ENCODE results near the gene C2CD4C. TPM values are rescaled to one million over a fixed set of nuclear protein-coding genes. Genes with fewer than 3 reads are reported as not detected.
"Not testable (repeated sequence)": the region's sequence is repeated elsewhere in the genome, so short reads cannot be mapped to it uniquely, and the experiment has no call there.

The C2CD4C gene
- total RNA-seq, 1 donor from 2014 or later: 5.7 TPM

DNA sequence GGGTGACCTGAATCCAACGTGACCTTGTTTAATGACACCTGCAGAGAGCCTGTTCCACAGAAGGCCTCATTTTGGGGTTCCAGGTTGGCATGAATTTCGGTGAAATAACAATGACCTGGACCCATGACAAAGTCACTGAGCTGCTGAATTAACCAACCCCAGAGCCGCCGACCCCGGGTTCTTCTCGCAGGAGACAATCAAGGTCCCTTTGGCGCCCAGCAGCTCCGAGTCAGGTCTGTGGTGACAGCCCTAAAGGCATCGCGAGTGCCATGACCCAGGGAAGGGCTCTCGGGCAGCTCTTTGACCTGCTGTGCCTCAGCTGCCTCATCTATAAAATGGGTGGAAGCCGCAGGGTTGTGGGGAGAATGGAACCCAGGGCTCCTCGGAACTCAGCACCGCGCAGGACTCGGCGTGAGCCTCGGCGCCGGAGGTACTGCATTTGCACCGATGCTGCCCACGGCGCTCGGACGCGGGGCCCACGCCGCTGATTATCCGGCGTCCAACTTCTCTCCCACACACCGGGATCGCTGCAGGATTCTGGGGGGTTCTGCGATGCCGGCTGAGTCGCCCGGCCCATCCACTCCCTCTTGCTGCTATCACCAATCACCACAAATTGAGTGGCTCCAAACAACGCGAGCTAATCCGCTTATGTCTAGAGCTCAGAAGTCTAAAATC, 46.2 kb upstream of the C2CD4C start:
- DNase-seq (ENCODE audit: low spot score in 2 of 2): no peak
- no peaks in the 10 kb centered on the region for H3K36me3 ChIP-seq
- intact Hi-C loops (cut with DNase I): no loop called here
- no peaks in the 10 kb centered on the region for H3K4me1 ChIP-seq
- H3K27me3 ChIP-seq: no peaks in the 10 kb centered on the region
- TF ChIP-seq, protein P1, sequence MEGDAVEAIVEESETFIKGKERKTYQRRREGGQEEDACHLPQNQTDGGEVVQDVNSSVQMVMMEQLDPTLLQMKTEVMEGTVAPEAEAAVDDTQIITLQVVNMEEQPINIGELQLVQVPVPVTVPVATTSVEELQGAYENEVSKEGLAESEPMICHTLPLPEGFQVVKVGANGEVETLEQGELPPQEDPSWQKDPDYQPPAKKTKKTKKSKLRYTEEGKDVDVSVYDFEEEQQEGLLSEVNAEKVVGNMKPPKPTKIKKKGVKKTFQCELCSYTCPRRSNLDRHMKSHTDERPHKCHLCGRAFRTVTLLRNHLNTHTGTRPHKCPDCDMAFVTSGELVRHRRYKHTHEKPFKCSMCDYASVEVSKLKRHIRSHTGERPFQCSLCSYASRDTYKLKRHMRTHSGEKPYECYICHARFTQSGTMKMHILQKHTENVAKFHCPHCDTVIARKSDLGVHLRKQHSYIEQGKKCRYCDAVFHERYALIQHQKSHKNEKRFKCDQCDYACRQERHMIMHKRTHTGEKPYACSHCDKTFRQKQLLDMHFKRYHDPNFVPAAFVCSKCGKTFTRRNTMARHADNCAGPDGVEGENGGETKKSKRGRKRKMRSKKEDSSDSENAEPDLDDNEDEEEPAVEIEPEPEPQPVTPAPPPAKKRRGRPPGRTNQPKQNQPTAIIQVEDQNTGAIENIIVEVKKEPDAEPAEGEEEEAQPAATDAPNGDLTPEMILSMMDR (IDR thresholded peaks at IDR 0.05): no peak
- no peaks in the 10 kb centered on the region for H3K9me3 ChIP-seq
- H3K4me3 ChIP-seq: no peak overlapping the region
- H3K27ac ChIP-seq: no peak overlapping the region

DNA sequence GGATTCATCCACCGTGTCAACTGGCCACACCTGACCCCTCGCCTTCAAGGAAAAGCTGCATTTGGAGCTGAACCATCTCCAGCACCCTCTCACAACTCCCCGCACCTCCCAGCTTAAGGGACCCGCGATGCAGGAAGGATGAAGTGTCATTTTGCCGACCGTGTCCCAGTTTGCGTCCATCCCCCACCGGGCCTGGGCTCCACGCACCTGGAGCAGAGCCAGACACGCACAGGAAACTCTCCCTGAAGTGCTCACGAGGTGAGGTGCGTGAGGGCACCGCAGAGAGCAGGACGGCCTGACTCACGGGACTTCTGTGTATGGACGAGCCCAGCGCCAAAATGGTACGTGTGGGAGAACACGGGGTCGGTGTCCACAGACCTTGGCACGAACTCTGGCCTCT, 44.7 kb upstream of the C2CD4C start:
- no peaks in the 10 kb centered on the region for H3K36me3 ChIP-seq
- H3K27me3 ChIP-seq: no peaks in the 10 kb centered on the region
- H3K9me3 ChIP-seq: no peaks in the 10 kb centered on the region
- DNase-seq (ENCODE audit: low spot score in 2 of 2): no peak
- intact Hi-C loops (cut with DNase I): no loop called here
- TF ChIP-seq, protein P1 (IDR thresholded peaks at IDR 0.05): no peak
- H3K4me1 ChIP-seq: no peaks in the 10 kb centered on the region
- H3K4me3 ChIP-seq: no peak overlapping the region
- H3K27ac ChIP-seq: no peak overlapping the region

DNA sequence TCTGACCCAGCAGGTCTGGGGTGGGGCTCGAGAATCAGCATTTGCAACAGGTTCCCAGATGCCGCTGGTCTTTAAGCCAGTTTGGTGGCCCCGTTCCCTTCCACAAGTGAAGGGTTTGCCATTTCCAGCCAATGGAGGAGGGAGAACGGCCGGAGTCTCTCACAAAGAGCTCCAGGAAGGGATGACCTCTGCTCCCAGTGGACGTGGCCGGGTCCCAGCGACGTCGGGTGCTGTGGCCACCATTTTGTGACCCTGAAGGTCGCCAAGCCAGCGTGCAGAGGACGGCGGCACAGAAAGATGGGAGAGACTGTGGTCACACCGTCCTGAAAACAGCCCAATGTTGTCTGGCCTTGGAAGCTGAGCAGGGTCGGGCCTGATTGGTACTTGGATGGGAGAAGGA, 43.9 kb upstream of the C2CD4C start:
- H3K27me3 ChIP-seq: no peaks in the 10 kb centered on the region
- no peak for DNase-seq (ENCODE audit: low spot score in 2 of 2)
- intact Hi-C loops (cut with DNase I): no loop called here
- no peak overlapping the region for H3K4me3 ChIP-seq
- H3K27ac ChIP-seq: no peak overlapping the region
- no peaks in the 10 kb centered on the region for H3K36me3 ChIP-seq
- no peaks in the 10 kb centered on the region for H3K4me1 ChIP-seq
- H3K9me3 ChIP-seq: no peaks in the 10 kb centered on the region
- TF ChIP-seq, protein P1 (IDR thresholded peaks at IDR 0.05): no peak

DNA sequence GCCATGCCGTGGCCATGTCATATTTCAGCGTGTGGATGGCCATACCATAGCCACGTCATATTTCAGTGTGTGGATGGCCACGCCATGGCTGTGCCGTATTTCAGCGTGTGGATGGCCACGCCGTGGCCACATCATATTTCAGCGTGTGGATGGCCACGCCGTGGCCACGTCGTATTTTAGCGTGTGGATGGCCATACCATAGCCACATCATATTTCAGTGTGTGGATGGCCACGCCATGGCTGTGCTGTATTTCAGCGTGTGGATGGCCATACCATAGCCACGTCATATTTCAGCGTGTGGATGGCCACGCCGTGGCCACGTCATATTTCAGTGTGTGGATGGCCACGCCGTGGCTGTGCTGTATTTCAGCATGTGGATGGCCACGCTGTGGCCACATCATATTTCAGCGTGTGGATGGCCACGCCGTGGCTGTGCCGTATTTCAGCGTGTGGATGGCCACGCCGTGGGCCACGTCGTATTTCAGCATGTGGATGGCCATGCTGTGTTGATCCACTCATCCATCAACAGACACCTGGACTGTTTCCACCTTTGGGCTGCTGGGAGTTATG, 42.0 kb upstream of the C2CD4C start:
- DNase-seq (ENCODE audit: low spot score in 2 of 2); H3K9me3 ChIP-seq; H3K27me3 ChIP-seq; H3K27ac ChIP-seq; H3K36me3 ChIP-seq; H3K4me1 ChIP-seq; intact Hi-C loops (cut with DNase I); H3K4me3 ChIP-seq: not testable (repeated sequence)

DNA sequence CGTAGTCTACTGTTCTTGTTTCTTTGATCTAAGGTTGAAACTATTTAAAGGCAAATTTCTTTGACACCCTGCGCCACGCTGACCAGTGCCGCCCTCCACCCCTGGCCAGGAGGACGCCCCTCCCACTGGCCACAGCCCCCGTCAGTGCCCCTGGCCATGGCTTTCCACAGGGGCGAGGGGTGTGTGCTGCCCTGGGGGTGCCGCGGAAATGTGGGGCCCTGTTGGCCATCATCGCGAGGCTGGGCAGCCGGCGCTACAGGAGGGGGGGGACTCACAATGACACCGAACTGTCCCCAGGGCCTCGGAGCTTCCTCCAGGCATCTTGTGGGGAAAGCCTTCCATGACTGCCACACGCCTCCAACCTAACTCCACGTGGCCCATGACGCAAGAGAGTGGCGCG, 41.0 kb upstream of the C2CD4C start:
- Histone ChIP-seq H3K4me3 (no peak overlapping the region), H3K36me3 (no peaks in the 10 kb centered on the region), H3K27ac (no peak overlapping the region), H3K4me1 (no peaks in the 10 kb centered on the region), H3K9me3 (no peaks in the 10 kb centered on the region), H3K27me3 (no peaks in the 10 kb centered on the region)
- no peak for DNase-seq (ENCODE audit: low spot score in 2 of 2)
- intact Hi-C loops (cut with DNase I): no loop called here
- TF ChIP-seq, protein P1 (IDR thresholded peaks at IDR 0.05): no peak

DNA sequence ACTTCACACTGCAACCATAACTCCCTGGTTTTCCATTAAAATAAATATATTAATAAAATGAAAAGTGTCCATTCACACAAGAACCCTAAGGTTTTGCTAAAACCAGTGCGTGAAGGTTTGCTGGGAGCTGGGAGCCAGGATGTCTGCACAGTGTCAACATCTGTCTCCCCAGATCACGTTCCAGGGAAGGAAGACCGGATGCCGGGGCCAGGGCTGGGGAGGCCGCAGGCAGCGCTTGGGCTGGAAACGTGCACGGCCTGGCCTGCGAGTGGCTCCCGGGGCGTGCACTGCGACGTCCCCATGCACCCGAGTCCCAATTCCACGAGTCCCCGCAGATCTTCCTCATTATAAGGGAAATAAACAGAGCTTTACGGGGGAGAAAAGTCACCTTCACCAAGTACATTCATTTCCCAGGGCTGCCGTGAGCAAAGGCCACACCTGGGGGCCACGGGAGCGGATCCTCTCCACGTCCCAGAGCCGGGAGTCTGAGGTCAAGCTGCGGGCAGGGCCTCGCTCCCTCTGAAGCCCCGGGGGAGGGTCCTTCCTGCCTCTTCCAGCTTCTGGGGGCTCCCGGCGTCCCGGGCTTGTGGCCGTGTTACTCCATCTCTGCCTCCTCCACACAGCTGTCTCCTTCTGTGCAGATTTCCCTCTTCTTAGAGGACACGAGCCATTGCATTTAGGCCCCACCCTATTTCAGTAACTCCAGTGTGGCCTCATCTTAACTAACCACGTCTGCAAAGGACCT, 39.0 kb upstream of the C2CD4C start:
- Histone ChIP-seq H3K4me1 (no peaks in the 10 kb centered on the region), H3K9me3 (no peaks in the 10 kb centered on the region), H3K4me3 (no peak overlapping the region), H3K36me3 (no peaks in the 10 kb centered on the region), H3K27me3 (no peaks in the 10 kb centered on the region), H3K27ac (no peak overlapping the region)
- DNase-seq (ENCODE audit: low spot score in 2 of 2): no peak
- TF ChIP-seq, protein P1 (IDR thresholded peaks at IDR 0.05): no peak
- intact Hi-C loops (cut with DNase I): no loop called here
